Measurements from ENCODE around the gene GSK3A. TPM values are rescaled to one million over a fixed set of nuclear protein-coding genes. Genes with fewer than 3 reads are reported as not detected.

GSK3A gene
- polyA plus RNA-seq, 1 donor = 42.1 TPM

- DNase-seq (ENCODE audit: low read depth) = no peak
These were observed 38.9 kb upstream of the GSK3A start for GRCh38 chr19:42281146-42281826.

GRCh38 chr19:42280815-42281145, 38.4 kb upstream of the GSK3A start:
- no peak for DNase-seq (ENCODE audit: low read depth)

GRCh38 chr19:42279902-42280814, 37.8 kb upstream of the GSK3A start:
- DNase-seq (ENCODE audit: low read depth) = no peak

GRCh38 chr19:42279155-42279901, 36.9 kb upstream of the GSK3A start:
- DNase-seq (ENCODE audit: low read depth) = no peak

GRCh38 chr19:42278452-42279154, 36.2 kb upstream of the GSK3A start:
- no peak for DNase-seq (ENCODE audit: low read depth)

- DNase-seq (ENCODE audit: low read depth) = no peak
These were observed 35.5 kb upstream of the GSK3A start for GRCh38 chr19:42277821-42278451.

GRCh38 chr19:42276821-42277220, 34.4 kb upstream of the GSK3A start:
- DNase-seq (ENCODE audit: low read depth) = no peak

GRCh38 chr19:42276284-42276683, 33.9 kb upstream of the GSK3A start:
- no peak for DNase-seq (ENCODE audit: low read depth)

- DNase-seq (ENCODE audit: low read depth) = no peak
These were observed 33.1 kb upstream of the GSK3A start for GRCh38 chr19:42275517-42275916.

- no peak for DNase-seq (ENCODE audit: low read depth)
These were observed 32.7 kb upstream of the GSK3A start for GRCh38 chr19:42275103-42275502.

- no peak for DNase-seq (ENCODE audit: low read depth)
These were observed 31.8 kb upstream of the GSK3A start for GRCh38 chr19:42274065-42274682.

GRCh38 chr19:42273407-42274064, 31.1 kb upstream of the GSK3A start:
- DNase-seq (ENCODE audit: low read depth) = no peak

GRCh38 chr19:42272989-42273406, 30.6 kb upstream of the GSK3A start:
- no peak for DNase-seq (ENCODE audit: low read depth)

- DNase-seq (ENCODE audit: low read depth) = no peak
These were observed 30.1 kb upstream of the GSK3A start for GRCh38 chr19:42272535-42272897.

- no peak for DNase-seq (ENCODE audit: low read depth)
These were observed 29.6 kb upstream of the GSK3A start for GRCh38 chr19:42271861-42272534.

GRCh38 chr19:42271045-42271419, 28.6 kb upstream of the GSK3A start:
- DNase-seq (ENCODE audit: low read depth) = no peak

GRCh38 chr19:42270346-42271044, 28.1 kb upstream of the GSK3A start:
- DNase-seq (ENCODE audit: low read depth) = no peak

- no peak for DNase-seq (ENCODE audit: low read depth)
These were observed 27.3 kb upstream of the GSK3A start for GRCh38 chr19:42269478-42270345.

Data from forelimb muscle (tissue), 1 donor.